ENCODE measurements around the gene SREK1.
"Not testable (repeated sequence)": the region's sequence is repeated elsewhere in the genome, so short reads cannot be mapped to it uniquely, and the experiment has no call there.

SREK1 gene

GRCh38 chr5:66144074-66144833 lies at the start of gene SREK1:
TSS of gene SREK1 (plus strand) at chr5:66144300. CDS start at chr5:66144377, 77 bp downstream.
- DNase-seq, result peak; percentile 89

GRCh38 chr5:66100851-66101250 lies 43.2 kb upstream of the SREK1 start:
- no peak for DNase-seq

- DNase-seq, result no peak
These were observed 30.9 kb upstream of the SREK1 start for GRCh38 chr5:66113160-66113559.

GRCh38 chr5:66118304-66118703 lies 25.8 kb upstream of the SREK1 start:
- DNase-seq, result no peak

- DNase-seq, result no peak
These were observed 21.6 kb upstream of the SREK1 start for GRCh38 chr5:66122379-66123034.

- DNase-seq, result no peak
These were observed 15.0 kb upstream of the SREK1 start for GRCh38 chr5:66129144-66129543.

GRCh38 chr5:66130493-66130892 lies 13.6 kb upstream of the SREK1 start:
- no peak for DNase-seq

- DNase-seq, result no peak
These were observed 9.7 kb upstream of the SREK1 start for GRCh38 chr5:66134407-66134861.

GRCh38 chr5:66136053-66136452 lies 8.0 kb upstream of the SREK1 start:
- DNase-seq, result no peak

GRCh38 chr5:66136944-66137343 lies 7.2 kb upstream of the SREK1 start:
- DNase-seq, result not testable (repeated sequence)

- no peak for DNase-seq
These were observed 5.3 kb upstream of the SREK1 start for GRCh38 chr5:66138637-66139317.

GRCh38 chr5:66139318-66139712 lies 4.8 kb upstream of the SREK1 start:
- no peak for DNase-seq

GRCh38 chr5:66142417-66142816 lies 1.7 kb upstream of the SREK1 start:
- no peak for DNase-seq

GRCh38 chr5:66143473-66144073 lies 527 bp upstream of the SREK1 start:
- DNase-seq, result no peak

GRCh38 chr5:66144834-66145390 lies 812 bp downstream of the SREK1 start:
- DNase-seq, result no peak

GRCh38 chr5:66145737-66146136 lies 1.6 kb downstream of the SREK1 start:
- no peak for DNase-seq

GRCh38 chr5:66149950-66150349 lies 5.8 kb downstream of the SREK1 start:
- no peak for DNase-seq

GRCh38 chr5:66151030-66151429 lies 6.9 kb downstream of the SREK1 start:
- no peak for DNase-seq

GRCh38 chr5:66151491-66151890 lies 7.4 kb downstream of the SREK1 start:
- no peak for DNase-seq

GRCh38 chr5:66157046-66157445 lies 12.9 kb downstream of the SREK1 start:
- DNase-seq, result no peak

GRCh38 chr5:66161356-66161755 lies 17.3 kb downstream of the SREK1 start:
- no peak for DNase-seq

- DNase-seq, result no peak
These were observed 20.1 kb downstream of the SREK1 start for GRCh38 chr5:66164044-66164790.

All from CD4-positive, alpha-beta T cell treated with Interleukin-10 for 1 hour (primary cell).